ENCODE results near the gene CEACAM21.
A peak's percentile ranks its signal among the peaks of the same experiment; 100 is the strongest.
"Not testable (repeated sequence)": the region's sequence is repeated elsewhere in the genome, so short reads cannot be mapped to it uniquely, and the experiment has no call there.

The CEACAM21 gene

GRCh38 chr19:41549884-41550283, 26.1 kb upstream of the CEACAM21 start:
- DNase-seq (ENCODE audit: low read depth in 2 of 2), result no peak

- DNase-seq (ENCODE audit: low read depth in 2 of 2), result no peak
Observed at GRCh38 chr19:41551212-41551610, 24.8 kb upstream of the CEACAM21 start.

GRCh38 chr19:41551711-41552110, 24.3 kb upstream of the CEACAM21 start:
- no peak for DNase-seq (ENCODE audit: low read depth in 2 of 2)

- no peak for DNase-seq (ENCODE audit: low read depth in 2 of 2)
Observed at GRCh38 chr19:41552558-41552957, 23.4 kb upstream of the CEACAM21 start.

- no peak for DNase-seq (ENCODE audit: low read depth in 2 of 2)
Observed at GRCh38 chr19:41553804-41554203, 22.2 kb upstream of the CEACAM21 start.

GRCh38 chr19:41554907-41555306, 21.1 kb upstream of the CEACAM21 start:
- DNase-seq (ENCODE audit: low read depth in 2 of 2), result peak in 1 of 2 donors; percentile 37

GRCh38 chr19:41555748-41556147, 20.2 kb upstream of the CEACAM21 start:
- DNase-seq (ENCODE audit: low read depth in 2 of 2), result no peak

- no peak for DNase-seq (ENCODE audit: low read depth in 2 of 2)
Observed at GRCh38 chr19:41563854-41564514, 12.0 kb upstream of the CEACAM21 start.

GRCh38 chr19:41564515-41565378, 11.2 kb upstream of the CEACAM21 start:
- DNase-seq (ENCODE audit: low read depth in 2 of 2), result no peak

GRCh38 chr19:41565379-41565720, 10.6 kb upstream of the CEACAM21 start:
- DNase-seq (ENCODE audit: low read depth in 2 of 2), result no peak

GRCh38 chr19:41566001-41566400, 10.0 kb upstream of the CEACAM21 start:
- DNase-seq (ENCODE audit: low read depth in 2 of 2), result no peak

GRCh38 chr19:41569481-41570150, 6.3 kb upstream of the CEACAM21 start:
- no peak for DNase-seq (ENCODE audit: low read depth in 2 of 2)

- DNase-seq (ENCODE audit: low read depth in 2 of 2), result no peak
Observed at GRCh38 chr19:41570179-41570578, 5.8 kb upstream of the CEACAM21 start.

GRCh38 chr19:41570639-41571112, 5.3 kb upstream of the CEACAM21 start:
- peak; percentile 66 to 68 for DNase-seq (ENCODE audit: low read depth in 2 of 2)

- no peak for DNase-seq (ENCODE audit: low read depth in 2 of 2)
Observed at GRCh38 chr19:41577144-41577830, 1.3 kb downstream of the CEACAM21 start.

- no peak for DNase-seq (ENCODE audit: low read depth in 2 of 2)
Observed at GRCh38 chr19:41577833-41578232, 1.9 kb downstream of the CEACAM21 start.

GRCh38 chr19:41578886-41579285, 2.9 kb downstream of the CEACAM21 start:
- no peak for DNase-seq (ENCODE audit: low read depth in 2 of 2)

- not testable (repeated sequence) for DNase-seq (ENCODE audit: low read depth in 2 of 2)
Observed at GRCh38 chr19:41581068-41581467, 5.1 kb downstream of the CEACAM21 start.

GRCh38 chr19:41582577-41583182, 6.7 kb downstream of the CEACAM21 start:
- not testable (repeated sequence) for DNase-seq (ENCODE audit: low read depth in 2 of 2)

GRCh38 chr19:41584260-41584810, 8.4 kb downstream of the CEACAM21 start:
- no peak for DNase-seq (ENCODE audit: low read depth in 2 of 2)

GRCh38 chr19:41584931-41585330, 9.0 kb downstream of the CEACAM21 start:
- no peak for DNase-seq (ENCODE audit: low read depth in 2 of 2)
